GM21423 (cell line): Measurements from ENCODE around the gene CDC42SE2.

Experiments
- ATAC-seq: cut with Tn5 transposase; IDR thresholded peaks from one replicate; pipeline ENCODE4 v1.9.1; 2021; ENCODE audit warnings: mild to moderate bottlenecking, moderate library complexity; ENCODE audit not compliant: unreplicated experiment

CDC42SE2 gene

GRCh38 chr5:131426011-131426410 is 162.2 kb downstream of the CDC42SE2 start:
- no peak for ATAC-seq

GRCh38 chr5:131430794-131431193 is 166.9 kb downstream of the CDC42SE2 start:
- ATAC-seq = no peak

DNA sequence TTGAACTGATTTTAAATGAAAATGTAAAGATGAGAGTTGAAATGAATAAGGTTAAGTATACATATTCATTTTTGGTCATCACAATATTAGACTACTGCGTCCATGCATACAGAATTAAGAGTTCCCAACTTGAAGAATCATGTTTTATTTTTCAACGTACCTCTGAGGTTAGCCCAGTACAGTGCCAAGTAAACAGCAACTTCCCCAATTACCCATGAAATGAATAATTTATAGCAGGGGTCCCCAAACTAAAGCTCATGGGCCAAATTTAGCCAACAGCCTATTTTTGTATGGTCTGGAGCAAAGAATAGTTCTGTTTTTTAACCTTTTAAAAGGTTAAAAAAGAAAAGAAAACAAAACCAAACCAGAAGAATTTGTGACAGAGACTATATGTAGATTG is 167.9 kb downstream of the CDC42SE2 start:
- ATAC-seq = no peak

GRCh38 chr5:131433109-131433508 is 169.3 kb downstream of the CDC42SE2 start:
- no peak for ATAC-seq

- no peak for ATAC-seq
Measured at GRCh38 chr5:131436081-131436480, 172.2 kb downstream of the CDC42SE2 start.

DNA sequence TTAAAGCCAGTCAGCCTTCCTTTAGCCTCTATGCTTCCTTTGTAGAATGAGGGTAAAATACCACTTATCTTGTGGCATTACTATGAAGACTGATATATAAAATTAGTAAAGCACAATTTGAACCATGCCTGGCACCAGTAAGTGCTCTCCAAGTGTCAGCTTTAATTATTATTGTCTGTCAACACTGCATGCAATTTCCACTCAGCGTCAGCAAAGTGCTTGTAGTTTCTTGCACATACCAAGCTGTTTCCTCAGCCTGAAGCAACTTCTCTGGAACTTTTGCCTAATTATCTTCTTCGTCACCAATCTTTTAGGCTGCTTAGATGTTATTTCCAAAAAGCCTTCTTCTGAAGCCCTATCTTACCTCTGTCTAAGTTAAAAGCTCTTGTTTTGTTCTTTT is 177.3 kb downstream of the CDC42SE2 start:
- no peak for ATAC-seq
